Suppressor macrophage treated with lipopolysaccharide for 4 hours (primary cell): ENCODE data around the gene MRPL33.

Source experiments
- DNase-seq: peaks from one replicate; pipeline ENCODE4 v3.0.0-alpha.2; 2020

MRPL33 gene

DNA sequence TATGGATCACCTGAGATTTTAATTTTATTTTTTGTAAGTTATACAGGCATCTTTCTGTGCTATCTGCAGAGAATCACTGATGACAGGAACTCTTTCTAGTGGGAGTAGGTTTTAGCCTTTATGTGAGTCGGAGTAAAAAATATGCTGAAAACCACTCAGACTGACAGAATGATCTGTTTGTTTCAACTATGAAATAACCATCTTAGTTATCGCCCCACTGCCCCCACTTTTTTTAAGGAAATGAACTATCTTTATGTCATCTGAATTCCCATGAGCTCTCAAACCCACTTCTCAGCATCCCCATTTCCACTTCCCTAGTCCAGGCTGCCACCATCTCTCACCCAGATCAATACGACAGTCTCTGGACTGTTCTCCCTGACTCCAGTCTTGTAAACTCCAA is 38.9 kb downstream of the MRPL33 start:
- DNase-seq = peak; percentile 25

DNA sequence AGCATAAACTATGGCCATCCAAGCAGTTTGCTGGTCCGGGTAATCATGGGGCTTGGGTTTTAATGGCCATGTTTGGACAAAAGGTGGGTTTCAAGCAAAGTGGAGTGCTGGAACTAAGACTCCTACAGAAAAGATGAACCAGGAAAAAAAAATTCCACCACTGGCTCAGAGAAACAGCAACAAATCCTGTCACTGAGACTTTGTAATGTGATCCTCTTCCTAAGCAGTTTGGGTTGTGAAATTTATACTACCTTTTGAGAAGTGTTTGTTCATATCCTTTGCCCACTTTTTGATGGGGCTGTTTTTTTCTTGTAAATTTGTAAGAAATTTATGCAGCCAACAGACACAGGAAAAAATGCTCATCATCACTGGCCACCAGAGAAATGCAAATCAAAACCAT is 40.2 kb downstream of the MRPL33 start:
- DNase-seq = no peak

DNA sequence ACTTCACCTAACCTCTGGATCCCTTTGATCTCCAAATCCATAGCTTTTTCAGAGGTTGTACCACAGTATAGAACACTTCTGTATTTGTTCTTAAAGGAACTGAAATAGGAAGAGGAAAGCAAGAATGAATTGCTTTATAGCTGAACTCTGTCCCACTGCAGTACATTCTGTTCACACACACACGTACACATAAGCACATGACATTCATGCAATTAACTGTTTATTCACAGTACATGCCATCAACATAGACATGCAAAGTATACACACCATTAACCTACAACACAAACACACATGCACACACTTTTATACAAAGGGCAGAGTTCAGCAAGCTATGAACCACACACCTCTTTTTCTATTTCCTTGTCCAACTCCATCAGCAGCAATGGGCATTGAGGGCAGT is 43.2 kb downstream of the MRPL33 start:
- DNase-seq = peak; percentile 19

DNA sequence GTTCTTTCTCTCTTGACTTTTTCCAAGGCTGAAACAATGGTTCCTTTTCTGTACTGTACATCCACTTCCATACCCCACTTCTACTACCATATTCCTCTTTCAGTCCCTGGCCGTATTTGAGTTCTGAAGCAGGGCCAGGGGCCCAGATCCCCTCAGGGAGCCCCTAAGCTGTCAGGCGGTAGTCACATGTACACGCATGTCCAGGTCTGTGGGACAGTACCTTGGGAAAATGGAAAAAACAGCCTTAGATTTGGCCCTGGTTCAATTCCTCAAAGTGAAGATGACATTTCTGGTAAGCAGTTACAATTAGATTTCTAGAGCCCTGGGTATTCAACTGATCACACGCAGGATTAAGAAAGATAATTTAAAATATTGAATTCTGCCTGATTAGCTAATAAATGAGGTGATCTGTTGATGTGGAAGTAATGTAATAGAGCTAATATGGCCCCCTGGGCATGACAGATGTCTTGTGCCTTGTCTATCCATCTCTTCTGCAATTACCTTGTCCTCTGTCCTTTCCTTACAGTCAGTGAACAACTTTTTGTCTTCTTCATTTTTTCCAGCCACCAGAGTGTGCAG is 44.4 kb downstream of the MRPL33 start:
- DNase-seq = no peak

DNA sequence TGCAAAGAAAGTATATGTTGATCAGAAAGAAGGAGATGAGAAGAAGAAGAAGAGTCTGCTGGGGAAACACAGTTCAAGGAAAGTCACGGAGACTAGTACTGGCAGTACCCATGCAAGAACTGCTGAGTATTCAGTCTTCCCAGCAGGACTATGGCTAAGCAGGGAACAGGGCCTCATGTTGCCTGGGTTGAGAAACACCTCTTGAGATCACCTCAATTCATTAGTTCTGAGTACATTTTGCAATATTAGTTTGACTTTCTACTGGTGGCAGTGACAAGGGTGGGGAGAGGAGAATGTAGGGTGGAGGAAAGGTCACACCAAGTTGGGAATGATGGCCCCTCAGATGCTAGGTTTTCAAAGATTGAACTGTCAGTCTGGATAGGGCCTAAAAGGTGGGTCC is 50.5 kb downstream of the MRPL33 start:
- DNase-seq = no peak

DNA sequence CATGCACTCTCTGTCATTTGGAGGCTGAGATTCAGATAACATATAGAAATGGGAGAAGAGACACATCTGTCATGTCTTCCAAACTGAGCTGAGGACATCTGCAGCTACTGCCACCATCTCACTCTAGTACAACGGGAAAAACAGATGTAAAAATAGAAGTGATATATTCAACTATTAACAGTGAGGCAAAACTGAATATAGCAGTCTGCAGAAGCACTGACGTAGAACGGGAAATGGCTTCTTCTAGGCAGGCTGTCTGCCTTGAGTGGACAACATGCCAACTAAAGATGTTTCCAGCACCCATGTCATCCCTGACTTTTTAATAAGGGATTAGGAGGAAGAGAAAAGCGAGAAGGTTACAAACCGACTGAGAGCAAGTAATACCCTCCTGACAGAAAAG is 51.6 kb downstream of the MRPL33 start:
- no peak for DNase-seq

DNA sequence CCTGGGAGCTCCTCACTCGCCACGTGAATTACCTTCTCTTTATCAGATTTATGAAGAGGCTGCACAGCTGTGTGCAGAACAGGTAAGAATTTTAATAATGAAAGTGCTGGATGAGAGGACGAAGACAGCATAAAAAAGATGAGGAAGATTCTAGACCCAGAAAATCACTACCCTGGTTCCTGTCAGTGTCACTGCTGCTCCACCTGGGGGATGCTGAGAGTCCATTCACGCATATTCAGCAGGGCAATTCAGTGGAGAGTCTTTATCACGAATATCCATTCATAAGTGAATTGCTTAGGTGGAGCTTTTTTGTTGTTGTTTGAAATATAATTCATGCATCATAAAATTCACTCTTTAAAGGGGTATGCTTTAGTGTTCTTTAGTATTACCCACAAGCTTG is 52.0 kb downstream of the MRPL33 start:
- no peak for DNase-seq

DNA sequence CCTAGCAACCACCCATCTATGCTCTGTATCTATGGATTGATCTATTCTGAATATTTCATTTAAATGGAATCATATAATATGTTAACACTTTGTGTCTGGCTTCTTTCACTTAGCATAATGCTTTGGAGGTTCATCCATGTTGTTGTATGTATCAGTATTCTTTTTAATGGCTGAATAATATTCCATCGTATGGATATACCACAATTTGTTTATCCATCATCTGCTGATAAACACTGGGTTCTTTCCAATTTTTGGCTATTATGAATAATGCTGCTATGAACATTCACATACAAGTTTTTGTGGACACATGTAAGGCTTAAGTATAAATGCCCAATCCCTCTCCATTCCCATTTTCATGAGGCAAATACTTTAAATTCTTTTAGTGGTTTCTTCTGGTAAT is 52.9 kb downstream of the MRPL33 start:
- DNase-seq = no peak

DNA sequence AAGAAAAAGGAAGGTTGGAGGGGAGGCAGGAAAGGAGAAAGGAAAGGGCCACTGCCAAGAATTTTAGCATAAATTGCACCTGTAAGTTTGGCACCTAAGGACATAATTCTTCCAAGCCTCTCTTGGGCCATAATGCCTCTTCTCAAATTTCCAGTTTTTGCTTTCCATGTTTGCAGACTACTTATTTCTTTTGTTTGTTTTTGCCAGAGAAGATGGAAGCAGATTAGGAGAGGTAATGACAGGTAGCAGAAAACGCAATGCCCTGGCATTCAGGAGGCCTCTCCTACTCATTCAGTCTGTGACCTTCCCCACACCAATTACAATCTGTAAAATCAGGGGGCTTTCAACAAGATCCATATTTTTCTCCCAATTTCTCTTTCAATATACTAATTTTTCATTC is 56.8 kb downstream of the MRPL33 start:
- no peak for DNase-seq
